ENCODE results near the gene CHST13. TPM values are rescaled to one million over a fixed set of nuclear protein-coding genes. Genes with fewer than 3 reads are reported as not detected.

Gene CHST13
- total RNA-seq, 1 experiment from 2014 or later: 0.91 TPM

DNA sequence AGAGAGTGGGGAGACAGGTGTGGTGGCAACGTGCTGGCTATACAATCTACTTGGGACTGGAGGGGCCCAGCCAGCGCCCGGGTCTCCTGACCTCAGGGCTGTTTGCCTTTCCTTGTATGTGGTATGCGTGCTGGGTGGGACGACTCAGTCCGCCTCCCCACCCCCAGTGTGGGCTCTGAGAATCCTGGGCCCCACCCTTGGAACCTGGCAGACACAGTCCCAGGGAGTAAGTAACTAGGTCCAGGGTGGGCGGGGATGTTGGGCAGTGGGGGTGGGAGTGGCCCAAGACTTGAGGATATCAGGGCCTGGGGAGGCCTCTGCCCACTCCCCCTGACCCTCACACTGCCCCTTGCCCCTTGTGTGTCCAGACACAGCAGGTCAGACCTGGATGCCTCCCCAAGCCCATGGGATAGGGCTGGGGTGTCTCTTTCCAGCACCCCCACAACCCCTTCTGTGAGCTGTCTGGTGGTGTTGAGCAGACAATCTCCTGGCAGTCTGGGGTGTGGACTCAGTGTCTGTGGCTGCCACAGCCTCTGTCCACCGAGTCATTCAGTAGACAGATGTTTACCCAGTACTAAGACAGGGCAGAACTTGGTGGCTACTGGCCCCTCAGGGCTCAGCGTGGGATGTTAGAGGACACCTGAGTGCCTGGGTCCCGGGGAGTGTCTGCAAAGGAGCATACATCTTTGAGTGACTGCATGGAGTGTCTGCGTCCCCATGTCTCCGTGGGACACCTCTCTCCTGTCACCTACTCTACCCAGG lies 1.3 kb downstream of the CHST13 start:
- ChIA-PET CTCF (no interaction called here), POLR2A (no interaction called here), RAD21 (ENCODE audit: low non-redundant PET in 1 of 2, low total read pairs in 2 of 2, uncharacterized antibody in 2 of 2, unreplicated experiment in 2 of 2) (no interaction called here)
- H2AFZ ChIP-seq (ENCODE audit: low read depth, low read length, poor library complexity, severe bottlenecking): no peak overlapping the region
- no peaks in the 10 kb centered on the region for H3K9me3 ChIP-seq (ENCODE audit: control insufficient read depth in 1 of 2, insufficient read depth in 1 of 2, low read depth in 1 of 2, low read length in 2 of 2)
- no peak overlapping the region for H3K27ac ChIP-seq (ENCODE audit: low read depth, low read length)
- no peaks in the 10 kb centered on the region for H3K27me3 ChIP-seq (ENCODE audit: insufficient read depth, low read length)
- BruUV-seq (replicated peaks): no TSS peak
- TF ChIP-seq, protein P1, sequence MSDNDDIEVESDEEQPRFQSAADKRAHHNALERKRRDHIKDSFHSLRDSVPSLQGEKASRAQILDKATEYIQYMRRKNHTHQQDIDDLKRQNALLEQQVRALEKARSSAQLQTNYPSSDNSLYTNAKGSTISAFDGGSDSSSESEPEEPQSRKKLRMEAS (IDR thresholded peaks at IDR 0.05): no peak
- no peak for TF ChIP-seq SIN3A (IDR thresholded peaks at IDR 0.05; ENCODE audit: low read depth)
- TF ChIP-seq JUND (IDR thresholded peaks at IDR 0.05): no peak
- TF ChIP-seq SRF (IDR thresholded peaks at IDR 0.05; ENCODE audit: low read depth): no peak
- TF ChIP-seq YY1 (IDR thresholded peaks at IDR 0.05; ENCODE audit: extremely low read depth, insufficient replicate concordance, low read depth, low read length): no peak
- no peak for TF ChIP-seq TCF7L2 (IDR thresholded peaks at IDR 0.05; ENCODE audit: borderline replicate concordance, extremely low read depth, insufficient read depth, insufficient read length)
- no peak for TF ChIP-seq EZH2 (IDR thresholded peaks at IDR 0.05)
- no peak for TF ChIP-seq ATF3 (IDR thresholded peaks at IDR 0.05)
- no peak for TF ChIP-seq ZNF274 (IDR thresholded peaks at IDR 0.05; ENCODE audit: low read depth, low read length)
- no peak for TF ChIP-seq ZBTB33 (IDR thresholded peaks at IDR 0.05; ENCODE audit: extremely low read depth, insufficient replicate concordance, low read length)
- H3K36me3 ChIP-seq (ENCODE audit: control insufficient read depth in 1 of 2, insufficient read depth in 2 of 2, low read length in 2 of 2): no peaks in the 10 kb centered on the region
- H3K9ac ChIP-seq (ENCODE audit: low read length): no peak overlapping the region
- no peaks in the 10 kb centered on the region for H3K9me2 ChIP-seq (ENCODE audit: insufficient read depth)
- H3K4me2 ChIP-seq (ENCODE audit: low read length): no peak overlapping the region
- DNase-seq (ENCODE audit: low read depth, low spot score) (no peak), ATAC-seq (no peak)
- H3K4me3 ChIP-seq (replicated peaks in 1 of 2; ENCODE audit: low read depth in 1 of 2, low read length in 2 of 2): no peak overlapping the region
- no peaks in the 10 kb centered on the region for H4K20me1 ChIP-seq (ENCODE audit: insufficient read depth)
- H3K79me2 ChIP-seq (ENCODE audit: insufficient read depth, low read length): no peaks in the 10 kb centered on the region
- intact Hi-C loops (cut with micrococcal nuclease): loop anchor here (10.0 kb wide), 1 partner anchor 140 kb away; no protein-coding TSS in a partner anchor
- H3K4me1 ChIP-seq (ENCODE audit: control insufficient read depth in 1 of 2, insufficient read depth in 2 of 2, low read length in 2 of 2): peaks cover 4 to 13% of the 10 kb centered on the region in 2 experiments; a peak in 2 of 4 replicates

All from HCT116 (cell line).